ENCODE data around the gene ACSS2.
"Not testable (repeated sequence)": the region's sequence is repeated elsewhere in the genome, so short reads cannot be mapped to it uniquely, and the experiment has no call there.

Gene ACSS2

DNA sequence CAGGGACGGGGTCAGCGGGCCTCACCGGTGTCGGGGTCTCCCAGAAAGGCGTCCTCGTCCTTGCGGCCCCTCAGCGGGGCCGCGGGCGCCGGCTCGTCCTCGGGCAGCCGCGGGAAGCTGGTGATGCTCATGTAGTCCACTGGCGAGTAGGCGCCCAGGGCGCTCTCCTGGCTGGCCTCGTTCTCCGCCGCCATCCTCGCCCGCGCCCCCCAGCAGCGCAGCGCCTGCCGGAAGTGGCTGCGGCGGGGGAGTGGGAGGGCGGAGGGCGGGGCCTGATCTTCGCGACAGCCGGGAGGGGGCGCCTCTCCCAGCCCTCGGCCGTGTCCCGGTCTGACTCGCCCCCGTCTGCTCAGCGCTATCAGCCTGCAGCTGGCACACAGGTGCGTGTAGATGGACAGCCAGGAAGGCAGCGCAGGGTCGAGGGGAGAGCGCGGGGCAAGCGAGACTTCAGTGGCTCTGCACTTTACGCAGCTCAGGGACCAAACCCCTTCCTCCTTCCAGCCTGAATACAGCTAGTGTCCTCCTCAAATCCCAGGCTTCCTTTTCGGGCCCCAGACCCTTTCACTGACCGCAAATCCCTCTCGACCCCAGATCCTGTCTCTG lies 3.7 kb upstream of the ACSS2 start, which contains the start of gene GGT7:
TSS of gene GGT7 (minus strand) at position 235 of the 603 bp plus-strand sequence. CDS start at position 194, 41 bp downstream.
- FAIRE-seq: peak; percentile 47
- DNase-seq (ENCODE audit: extremely low spot score, insufficient read length, low read depth): peak; percentile 83

DNA sequence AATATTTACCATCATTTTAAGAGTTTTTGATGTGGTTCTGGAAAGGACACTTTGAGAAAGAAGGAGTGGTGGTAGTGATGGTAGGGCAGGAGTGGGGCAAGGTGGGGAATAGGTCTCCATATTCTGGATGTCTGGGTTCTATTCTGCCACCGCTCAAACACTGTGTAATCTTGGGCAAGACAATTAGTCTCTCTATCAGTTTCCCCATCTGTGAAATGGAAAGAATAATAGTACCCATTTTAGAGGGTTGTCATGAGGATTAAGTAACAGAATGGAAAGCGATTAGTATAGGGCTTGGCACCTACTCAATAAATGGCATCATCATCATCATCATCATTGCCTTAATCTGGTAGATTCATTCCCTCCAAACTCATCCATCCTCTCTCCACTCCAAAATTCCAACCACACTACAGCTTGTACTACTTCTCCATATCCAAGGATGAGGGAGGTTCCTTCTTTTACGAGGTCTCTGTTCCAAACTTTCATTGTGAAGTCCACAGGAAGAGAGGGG lies 2.8 kb upstream of the ACSS2 start:
- DNase-seq (ENCODE audit: extremely low spot score, insufficient read length, low read depth) (no peak), FAIRE-seq (no peak)

DNA sequence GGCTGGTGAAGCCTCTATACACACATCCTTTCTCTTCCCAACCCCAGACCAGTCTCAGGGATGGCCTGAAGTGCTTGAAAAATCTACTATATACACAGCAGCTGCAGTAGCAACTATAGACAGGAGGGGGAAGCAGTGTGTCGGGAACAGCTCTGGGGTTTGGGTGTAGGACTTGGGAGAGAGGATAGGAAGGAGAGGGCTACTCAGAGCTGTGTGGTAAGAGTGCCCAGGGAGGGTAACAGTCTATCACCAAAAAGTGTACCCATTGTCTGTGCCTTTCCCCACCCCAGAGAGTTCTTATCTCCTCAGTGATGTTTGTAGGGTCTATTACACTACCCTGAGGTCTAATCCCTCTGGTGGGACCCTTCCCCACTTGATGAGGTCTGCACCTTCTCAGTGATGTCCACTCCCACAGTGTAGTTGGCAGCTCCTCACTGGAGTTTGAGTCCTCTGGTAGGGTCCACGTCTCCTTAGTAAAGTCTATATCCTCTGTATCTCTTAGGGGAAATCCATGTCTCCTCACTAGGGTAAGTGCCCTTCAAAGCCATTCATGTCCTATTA lies 2.2 kb upstream of the ACSS2 start:
- DNase-seq (ENCODE audit: extremely low spot score, insufficient read length, low read depth) (peak; percentile 33), FAIRE-seq (peak; percentile 75)

DNA sequence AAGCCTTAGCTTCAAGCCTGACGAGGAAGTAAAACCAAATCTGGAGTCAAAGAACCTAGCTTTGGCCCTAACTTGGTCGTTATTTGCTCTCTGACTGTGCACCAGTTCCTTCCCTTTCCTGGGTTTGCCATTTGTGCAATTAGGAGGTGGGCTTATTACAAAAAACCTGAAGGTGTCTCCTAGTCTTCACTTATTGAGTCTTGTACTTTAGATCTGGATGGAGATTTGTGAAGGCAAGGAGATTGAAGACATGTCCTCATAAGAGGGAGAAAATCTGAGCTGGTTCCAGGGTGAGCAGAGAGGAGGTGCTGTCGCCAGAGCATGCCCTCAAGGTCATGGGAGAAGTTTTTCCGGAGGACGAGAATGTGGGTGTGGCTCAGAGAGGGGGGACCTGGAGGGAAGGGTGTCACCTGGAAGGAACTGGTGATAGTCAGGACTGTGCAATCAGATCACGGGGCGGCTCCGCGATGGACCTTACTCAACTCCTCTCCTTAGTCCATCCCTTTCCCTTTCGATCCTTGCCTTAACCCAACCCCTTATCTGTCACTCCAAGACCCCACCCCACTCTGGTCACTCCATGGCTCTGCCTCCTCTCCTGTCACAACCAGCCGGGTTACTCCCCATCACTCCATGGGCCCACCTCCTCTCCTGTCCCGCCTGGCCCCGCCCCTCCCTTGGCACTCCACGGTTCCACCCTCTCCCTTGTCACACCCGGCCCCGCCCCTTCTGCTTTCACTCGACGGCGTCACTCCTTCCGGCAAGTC lies 588 bp upstream of the ACSS2 start:
- FAIRE-seq: peak; percentile 87

DNA sequence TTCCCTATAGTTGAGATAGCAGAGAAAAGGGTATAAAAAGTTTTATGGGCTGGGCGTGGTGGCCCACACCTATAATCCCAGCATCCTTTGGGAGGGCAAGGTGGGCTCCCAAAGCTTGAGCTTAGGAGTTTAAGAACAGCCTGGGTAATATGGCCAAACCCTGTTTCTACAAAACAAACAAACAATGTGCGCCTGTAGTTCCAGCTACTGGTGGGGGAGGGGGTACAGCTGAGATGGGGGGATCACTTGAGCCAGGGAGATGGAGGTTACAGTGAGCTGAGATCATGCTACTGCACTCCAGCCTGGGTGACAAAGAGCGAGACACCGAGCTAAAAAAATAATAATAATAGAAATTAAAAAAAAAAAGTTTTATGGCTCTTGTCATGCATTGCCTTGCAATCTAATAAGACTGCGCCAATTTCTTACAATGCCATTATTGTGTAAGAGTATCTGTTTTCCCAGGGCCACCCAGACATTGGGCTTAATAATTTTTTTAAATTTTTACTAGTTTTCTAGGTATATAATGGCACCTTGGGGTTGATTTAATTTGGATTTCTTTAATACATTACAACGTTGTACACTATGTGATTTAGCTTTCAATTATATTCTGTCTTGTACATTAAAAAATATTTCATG lies 3.9 kb downstream of the ACSS2 start:
- no peak for FAIRE-seq

More for the DNA sequence above, 588 bp upstream of the ACSS2 start:
- DNase-seq (ENCODE audit: extremely low spot score, insufficient read length, low read depth): no peak

DNA sequence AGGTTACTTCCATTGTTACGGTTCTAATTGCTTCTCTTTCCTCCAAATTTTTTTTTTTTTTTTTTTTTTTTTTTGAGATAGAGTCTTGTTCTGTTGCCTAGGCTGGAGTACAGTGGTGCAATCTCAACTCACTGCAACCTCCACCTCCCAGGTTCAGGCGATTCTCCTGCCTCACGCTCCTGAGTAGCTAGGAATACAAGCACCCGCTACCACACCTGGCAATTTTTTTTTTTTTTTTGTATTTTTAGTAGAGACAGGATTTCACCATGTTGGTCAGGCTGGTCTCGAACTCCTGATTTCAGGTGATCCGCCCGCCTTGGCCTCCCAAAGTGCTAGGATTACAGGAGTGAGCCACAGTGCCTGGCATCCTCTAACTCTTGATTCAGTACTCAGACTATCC lies 4.6 kb downstream of the ACSS2 start:
- FAIRE-seq; DNase-seq (ENCODE audit: extremely low spot score, insufficient read length, low read depth): not testable (repeated sequence)

More for the DNA sequence above, 3.9 kb downstream of the ACSS2 start:
- no peak for DNase-seq (ENCODE audit: extremely low spot score, insufficient read length, low read depth)

DNA sequence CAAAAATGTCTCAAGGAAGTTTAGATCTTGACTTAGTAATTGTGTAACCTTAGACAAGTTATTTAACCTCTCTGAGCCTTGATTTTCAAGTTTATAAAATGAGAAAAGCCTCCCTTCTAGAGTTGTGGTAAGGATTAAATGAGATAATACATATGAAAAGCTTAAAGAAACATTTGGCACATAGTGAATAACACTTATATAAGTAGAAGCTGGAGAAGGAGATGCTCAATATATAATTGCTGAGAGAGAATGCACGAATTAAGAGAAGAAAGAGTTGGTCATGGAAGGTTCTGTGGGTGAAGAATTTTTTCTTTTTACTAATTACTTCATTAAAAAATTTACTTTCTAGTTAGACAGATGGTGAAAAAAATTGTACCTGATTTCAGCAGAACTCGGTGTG lies 5.3 kb downstream of the ACSS2 start:
- no peak for DNase-seq (ENCODE audit: extremely low spot score, insufficient read length, low read depth)
- FAIRE-seq: no peak

DNA sequence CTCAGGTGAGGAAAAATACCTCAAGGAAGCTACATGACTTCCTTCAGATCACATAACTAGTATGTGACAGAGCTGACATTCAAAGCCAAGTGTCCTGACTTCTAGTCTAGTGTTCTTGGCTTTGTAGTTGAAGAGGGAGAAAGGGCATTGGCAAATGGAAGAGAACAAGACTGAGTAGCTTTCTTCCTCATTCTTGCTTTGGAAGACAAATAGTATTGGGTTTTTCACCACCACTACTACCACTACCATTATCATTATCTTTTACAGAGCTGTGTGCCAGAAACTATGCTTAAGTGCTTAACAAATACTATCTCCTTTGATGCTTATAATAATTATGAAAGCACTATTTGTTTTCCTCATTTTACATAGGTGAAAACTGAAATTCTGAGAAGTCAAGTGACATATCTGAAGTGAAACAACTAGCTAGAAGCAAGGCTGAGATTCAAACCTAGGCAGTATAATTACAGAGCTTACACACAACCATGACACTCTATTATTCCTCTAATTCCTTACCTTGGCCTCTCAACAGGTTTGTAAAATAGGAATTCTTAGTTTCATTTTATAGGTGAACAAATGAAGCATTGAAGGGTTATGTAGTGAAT lies 6.8 kb downstream of the ACSS2 start:
- peak; percentile 18 for FAIRE-seq
- DNase-seq (ENCODE audit: extremely low spot score, insufficient read length, low read depth): no peak

DNA sequence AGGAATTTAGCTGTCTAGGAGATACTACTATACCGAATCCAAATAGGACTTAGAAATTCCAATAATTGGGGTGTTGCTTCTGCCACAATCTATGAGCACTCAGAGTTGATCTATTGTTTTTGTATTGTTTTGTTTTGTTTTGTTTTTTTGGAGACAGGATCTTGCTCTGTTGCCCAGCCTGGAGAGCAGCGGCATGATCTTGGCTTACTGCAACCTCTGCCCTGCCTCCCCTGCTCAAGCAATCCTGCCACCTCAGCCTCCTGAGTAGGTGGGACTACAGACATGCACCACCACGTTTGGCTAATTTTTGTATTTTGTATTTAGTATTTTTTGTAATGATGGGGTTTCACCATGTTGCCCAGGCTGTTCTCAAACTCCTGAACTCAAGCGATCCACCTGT lies 7.4 kb downstream of the ACSS2 start:
- no peak for DNase-seq (ENCODE audit: extremely low spot score, insufficient read length, low read depth)
- no peak for FAIRE-seq

DNA sequence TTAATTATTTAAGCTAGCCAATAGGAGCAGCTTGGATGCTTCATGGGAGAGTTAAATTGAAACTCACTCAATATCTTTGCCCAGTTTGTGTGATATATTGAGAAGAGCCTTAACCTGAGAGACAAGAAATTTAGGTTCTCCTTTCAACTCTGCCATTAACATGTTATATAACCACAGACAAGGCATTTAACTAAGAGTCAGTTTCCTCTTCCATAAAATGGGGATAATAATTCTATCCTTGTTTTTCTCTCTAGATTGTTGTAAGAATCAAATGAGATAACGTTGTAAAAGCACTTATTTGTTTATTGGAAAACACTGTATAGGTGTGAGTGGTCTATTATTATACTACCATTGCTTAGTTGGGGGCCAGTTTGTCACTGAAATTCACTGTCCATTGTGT lies 7.8 kb downstream of the ACSS2 start:
- DNase-seq (ENCODE audit: extremely low spot score, insufficient read length, low read depth) (no peak), FAIRE-seq (no peak)

DNA sequence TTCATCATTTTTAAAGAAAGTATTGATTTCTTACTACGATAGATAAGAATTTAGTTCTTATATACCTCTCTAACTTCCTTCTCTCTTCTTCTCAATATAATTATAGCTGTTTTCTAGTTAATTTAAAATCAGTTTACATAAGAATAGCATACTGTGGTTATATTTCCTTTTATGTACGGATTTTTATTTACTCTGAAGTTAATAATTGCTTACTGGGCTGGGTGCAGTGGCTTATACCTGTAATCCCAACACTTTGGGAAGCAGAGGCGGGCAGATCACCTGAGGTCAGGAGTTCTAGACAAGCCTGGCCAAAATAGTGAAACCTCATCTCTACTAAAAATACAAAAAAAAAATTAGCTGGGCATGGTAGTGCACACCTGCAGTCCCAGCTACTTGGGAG lies 9.7 kb downstream of the ACSS2 start:
- FAIRE-seq: no peak
- DNase-seq (ENCODE audit: extremely low spot score, insufficient read length, low read depth): no peak

DNA sequence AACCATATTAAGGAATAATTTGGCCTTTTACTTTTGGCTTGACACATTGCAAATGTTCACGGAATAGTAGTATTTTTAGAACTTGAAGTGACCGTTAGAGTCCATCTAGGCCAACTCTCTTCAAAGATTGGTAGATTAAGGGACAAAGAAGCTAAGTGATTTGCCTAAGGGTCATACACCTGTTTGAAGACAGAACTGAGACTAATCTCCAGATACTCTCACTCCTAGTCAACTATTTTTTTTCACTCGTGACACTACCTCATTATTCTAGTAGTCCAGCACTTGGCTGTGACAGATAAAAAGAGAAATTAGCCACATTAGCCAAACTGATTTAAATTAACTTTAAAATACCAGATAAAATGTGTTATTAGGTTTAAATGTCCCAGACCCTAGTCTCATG lies 10.6 kb downstream of the ACSS2 start:
- no peak for DNase-seq (ENCODE audit: extremely low spot score, insufficient read length, low read depth)
- no peak for FAIRE-seq

DNA sequence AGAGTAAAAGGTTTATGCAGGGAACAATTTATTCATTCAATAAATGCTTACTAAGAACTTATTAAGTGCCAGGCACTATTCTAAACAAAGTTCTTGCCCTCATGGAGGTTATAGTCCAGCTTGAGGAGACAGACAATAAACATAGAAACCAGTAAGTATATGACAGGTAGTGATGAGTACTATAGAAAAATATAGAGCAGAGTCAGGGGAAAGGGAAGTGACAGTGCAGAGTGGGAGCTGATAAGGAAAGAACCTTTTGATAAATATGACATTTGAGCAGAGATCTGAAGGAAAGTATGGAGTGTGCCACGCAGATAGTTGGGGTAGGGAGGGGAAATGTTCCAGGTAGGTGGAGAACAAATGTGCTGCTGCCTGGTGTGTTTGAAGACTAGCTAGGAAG lies 12.1 kb downstream of the ACSS2 start:
- no peak for FAIRE-seq

DNA sequence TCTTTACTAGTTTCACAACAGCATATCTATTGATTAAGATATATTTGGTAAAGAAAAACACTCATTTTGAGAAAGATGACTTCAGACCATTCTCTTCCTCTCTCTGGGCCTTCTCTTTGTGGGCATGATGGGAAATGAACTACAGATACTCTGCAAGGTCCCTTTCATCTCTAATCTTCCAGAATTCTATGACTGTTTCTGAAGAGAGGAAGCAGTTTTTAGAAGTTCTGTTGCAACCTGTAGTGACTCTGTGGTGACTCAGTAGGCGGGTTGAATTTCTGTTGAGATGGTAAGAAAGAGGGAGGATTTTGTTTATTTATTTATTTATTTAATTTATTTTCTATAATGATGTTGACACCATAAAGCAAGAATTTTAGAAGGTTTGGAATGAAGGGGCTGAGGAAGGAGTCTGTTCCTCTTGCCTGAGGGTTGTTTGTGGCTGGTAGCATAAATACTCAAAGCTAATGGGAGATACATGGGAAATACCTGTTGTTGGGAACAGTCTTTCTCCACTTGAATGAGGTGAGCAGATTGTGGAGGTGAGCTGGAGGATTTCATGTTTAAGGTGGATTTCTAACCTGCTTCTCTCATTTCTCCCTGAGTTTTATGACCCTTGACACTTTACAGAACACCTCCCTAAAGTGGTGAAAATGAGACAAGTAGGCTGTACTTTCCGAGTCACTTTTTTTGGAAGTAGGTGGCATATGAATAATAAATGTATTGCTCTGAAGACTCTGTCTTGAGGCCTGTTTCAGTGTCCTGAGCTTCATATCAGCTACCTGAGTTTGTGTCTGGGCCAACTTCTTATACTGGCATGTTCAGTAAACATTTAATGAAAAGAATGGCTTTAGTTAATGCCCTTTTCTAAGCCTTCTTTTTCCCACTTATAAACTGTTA lies 15.0 kb downstream of the ACSS2 start:
- FAIRE-seq (no peak), DNase-seq (ENCODE audit: extremely low spot score, insufficient read length, low read depth) (no peak)

More for the DNA sequence above, 12.1 kb downstream of the ACSS2 start:
- DNase-seq (ENCODE audit: extremely low spot score, insufficient read length, low read depth): no peak

DNA sequence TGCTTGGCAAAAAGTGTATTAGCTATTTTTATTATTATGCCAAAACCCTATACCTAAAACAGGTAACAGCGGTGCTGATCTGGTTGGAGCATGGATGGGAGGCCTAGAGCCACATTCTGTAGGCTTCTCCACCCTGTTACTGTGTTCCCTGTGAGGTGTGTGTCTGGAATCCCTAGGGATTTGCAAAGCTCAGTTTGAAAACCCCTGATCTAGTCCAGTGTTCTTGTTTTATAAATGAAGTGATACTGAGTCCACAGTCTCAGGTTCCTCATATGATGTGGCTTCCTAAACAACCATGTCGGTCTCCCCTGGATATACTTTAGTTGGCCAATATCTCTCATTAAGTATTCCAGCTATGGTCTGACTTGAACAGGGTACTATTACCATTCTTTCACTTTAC lies 16.3 kb downstream of the ACSS2 start:
- no peak for FAIRE-seq
- DNase-seq (ENCODE audit: extremely low spot score, insufficient read length, low read depth): no peak

DNA sequence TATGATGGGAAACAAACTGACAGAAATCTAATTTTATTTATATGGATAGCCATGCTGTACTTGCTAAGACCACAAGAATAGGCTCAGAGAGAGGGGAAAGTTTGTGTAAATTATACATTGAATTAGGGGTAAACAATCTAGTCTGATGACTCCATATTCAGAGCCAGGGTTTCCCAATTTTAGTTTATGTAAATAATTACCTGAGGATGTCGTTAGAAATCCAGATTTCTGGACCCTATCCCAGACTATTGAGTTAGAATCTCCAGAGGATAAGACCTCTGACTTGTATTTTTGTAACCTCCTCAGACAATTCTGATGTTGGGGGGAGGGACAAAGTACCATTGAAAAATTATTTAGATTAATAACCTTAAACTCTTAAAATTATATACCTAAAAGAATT lies 18.3 kb downstream of the ACSS2 start:
- FAIRE-seq: no peak
- DNase-seq (ENCODE audit: extremely low spot score, insufficient read length, low read depth): no peak

DNA sequence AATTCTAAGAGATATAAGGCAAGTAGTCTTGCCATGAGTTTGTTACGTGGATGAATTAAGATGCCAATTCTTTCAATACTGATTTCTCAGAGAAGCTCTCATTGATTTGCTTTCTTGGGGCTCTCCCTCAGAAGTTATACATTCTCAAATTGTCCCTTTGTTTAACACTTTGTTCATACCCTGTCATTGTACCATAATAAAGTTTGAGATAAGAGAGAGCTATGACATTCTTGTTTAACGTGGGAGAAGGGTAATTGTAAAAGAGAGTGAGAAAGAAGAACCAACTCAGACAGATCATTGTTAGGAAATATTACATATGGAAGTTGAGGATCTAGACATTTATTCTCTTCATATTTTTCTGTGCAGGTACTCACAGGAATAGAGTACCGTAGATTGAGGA lies 19.1 kb downstream of the ACSS2 start:
- DNase-seq (ENCODE audit: extremely low spot score, insufficient read length, low read depth) (no peak), FAIRE-seq (no peak)

DNA sequence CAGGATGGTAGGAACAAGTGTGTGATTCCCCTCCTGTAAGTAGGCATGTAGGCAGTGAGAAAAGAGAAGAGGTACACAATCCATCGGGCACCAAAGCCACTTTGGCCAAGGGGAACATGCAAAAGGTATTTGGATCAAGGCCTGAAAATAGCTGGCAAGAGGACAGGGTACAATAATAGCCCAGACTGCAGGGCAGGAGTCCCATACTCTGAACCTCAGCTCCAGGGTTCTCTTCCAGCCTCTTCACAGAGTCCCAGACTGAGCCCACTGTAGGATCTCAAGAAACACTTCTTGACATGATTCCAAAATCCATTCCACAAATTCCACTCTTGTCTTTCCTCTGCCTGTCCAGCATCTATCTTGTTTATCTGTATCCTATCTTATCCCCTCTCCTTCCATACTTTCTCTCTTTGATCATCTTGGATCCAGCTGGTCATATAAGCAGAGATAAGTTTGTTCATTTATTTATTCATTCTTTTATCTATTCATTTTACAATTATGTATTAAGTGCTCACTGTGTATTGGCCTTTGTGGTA lies 19.7 kb downstream of the ACSS2 start:
- DNase-seq (ENCODE audit: extremely low spot score, insufficient read length, low read depth) (no peak), FAIRE-seq (no peak)

DNA sequence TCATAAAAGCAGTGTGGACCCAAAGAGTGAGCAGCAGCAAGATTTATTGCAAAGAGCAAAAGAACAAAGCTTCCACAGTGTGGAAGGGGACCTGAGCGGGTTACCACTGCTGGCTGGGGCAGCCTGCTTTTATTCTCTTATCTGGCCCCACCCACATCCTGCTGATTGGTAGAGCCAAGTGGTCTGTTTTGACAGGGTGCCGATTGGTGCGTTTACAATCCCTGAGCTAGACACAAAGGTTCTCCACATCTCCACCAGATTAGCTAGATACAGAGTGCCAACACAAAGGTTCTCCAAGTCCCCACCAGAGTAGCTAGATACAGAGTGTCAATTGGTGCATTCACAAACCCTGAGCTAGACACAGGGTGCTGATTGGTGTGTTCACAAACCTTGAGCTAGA lies 21.7 kb downstream of the ACSS2 start:
- DNase-seq (ENCODE audit: extremely low spot score, insufficient read length, low read depth); FAIRE-seq: not testable (repeated sequence)
